Type B pancreatic cell (in vitro differentiated cells): Measurements from ENCODE around the gene FREY1. TPM values are rescaled to one million over a fixed set of nuclear protein-coding genes. Genes with fewer than 3 reads are reported as not detected.

Experiments used
- DNase-seq: peaks from one replicate; pipeline ENCODE4 v3.0.0; 2021; ENCODE audit warnings: mixed read lengths; ENCODE audit not compliant: unreplicated experiment; ENCODE audit errors: extremely low spot score
- H3K27ac Mint-ChIP-seq: 2 replicates; pipeline ENCODE4 v1.8.0; 2021; ENCODE audit warnings: mild to moderate bottlenecking, mixed read lengths
- H3K27me3 Mint-ChIP-seq: 2 replicates; pipeline ENCODE4 v1.8.0; 2021; ENCODE audit warnings: mixed read lengths
- H3K36me3 Mint-ChIP-seq: 2 replicates; pipeline ENCODE4 v1.8.0; 2021; ENCODE audit warnings: mixed read lengths
- H3K4me1 Mint-ChIP-seq: one replicate; pipeline ENCODE4 v1.8.0; 2021; ENCODE audit warnings: mixed read lengths; ENCODE audit not compliant: unreplicated experiment
- H3K4me3 Mint-ChIP-seq: 2 replicates; pipeline ENCODE4 v1.8.0; 2021; ENCODE audit warnings: mild to moderate bottlenecking, mixed read lengths
- H3K9me3 Mint-ChIP-seq: 2 replicates; pipeline ENCODE4 v1.8.0; 2021; ENCODE audit warnings: mixed read lengths
- total RNA-seq: library from RNA; stranded (reverse); gene quantifications from 2 replicates; pipeline ENCODE4 v1.2.1, GENCODE V29; 2021; ENCODE audit warnings: low replicate concordance
- TF ChIP-seq, protein P1 (sequence below): fragments of 200-600 bp; sonication (generic); conservative IDR thresholded peaks from 2 replicates; pipeline ENCODE4 v1.5.0; 2021; ENCODE audit warnings: antibody characterized with exemption, mild to moderate bottlenecking

FREY1 gene
- total RNA-seq, 1 donor from 2014 or later = 1.4 TPM

DNA sequence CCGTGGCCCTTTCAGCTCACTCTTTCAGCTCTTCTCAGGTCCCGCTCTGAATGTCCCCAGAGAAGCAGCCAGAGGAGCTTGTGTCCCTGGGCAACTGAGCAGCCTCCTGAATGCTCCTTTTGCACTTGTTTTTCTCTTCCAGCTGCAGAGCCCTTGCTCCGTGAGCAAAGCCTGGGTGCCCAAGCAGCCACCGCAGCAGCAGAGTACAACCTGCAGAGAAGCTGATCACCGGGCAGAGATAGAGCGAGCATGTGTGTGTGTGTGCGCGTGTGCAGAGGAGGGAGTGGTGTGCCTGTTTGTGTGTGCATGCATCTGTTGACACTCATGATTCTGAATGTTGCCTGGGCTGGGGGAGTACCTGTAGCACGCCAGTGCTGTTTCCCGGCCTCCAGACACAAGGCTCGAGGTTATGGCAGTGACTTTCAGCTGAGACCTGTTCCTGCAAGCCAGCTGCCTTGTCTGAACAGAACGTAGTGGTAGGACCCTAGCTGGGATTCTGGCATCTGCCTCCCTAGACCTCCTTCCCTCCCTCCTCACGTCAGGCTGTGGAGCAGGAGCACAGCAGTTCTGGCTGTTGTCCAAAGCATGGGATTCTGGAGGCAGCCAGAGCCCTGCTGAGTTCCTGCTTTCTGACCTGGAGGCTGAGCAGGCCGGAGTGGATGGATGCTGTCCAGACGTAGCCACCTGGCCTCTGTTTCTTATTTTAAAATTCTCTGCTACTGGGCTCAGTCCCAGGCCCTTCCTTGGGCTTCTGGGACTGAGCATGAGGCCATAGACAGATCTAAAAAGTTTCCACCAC, 26.1 kb downstream of the FREY1 start:
- Mint-ChIP-seq H3K36me3 (peaks cover 9% of the 10 kb centered on the region), H3K27ac (no peak overlapping the region), H3K27me3 (peaks cover 8% of the 10 kb centered on the region)

DNA sequence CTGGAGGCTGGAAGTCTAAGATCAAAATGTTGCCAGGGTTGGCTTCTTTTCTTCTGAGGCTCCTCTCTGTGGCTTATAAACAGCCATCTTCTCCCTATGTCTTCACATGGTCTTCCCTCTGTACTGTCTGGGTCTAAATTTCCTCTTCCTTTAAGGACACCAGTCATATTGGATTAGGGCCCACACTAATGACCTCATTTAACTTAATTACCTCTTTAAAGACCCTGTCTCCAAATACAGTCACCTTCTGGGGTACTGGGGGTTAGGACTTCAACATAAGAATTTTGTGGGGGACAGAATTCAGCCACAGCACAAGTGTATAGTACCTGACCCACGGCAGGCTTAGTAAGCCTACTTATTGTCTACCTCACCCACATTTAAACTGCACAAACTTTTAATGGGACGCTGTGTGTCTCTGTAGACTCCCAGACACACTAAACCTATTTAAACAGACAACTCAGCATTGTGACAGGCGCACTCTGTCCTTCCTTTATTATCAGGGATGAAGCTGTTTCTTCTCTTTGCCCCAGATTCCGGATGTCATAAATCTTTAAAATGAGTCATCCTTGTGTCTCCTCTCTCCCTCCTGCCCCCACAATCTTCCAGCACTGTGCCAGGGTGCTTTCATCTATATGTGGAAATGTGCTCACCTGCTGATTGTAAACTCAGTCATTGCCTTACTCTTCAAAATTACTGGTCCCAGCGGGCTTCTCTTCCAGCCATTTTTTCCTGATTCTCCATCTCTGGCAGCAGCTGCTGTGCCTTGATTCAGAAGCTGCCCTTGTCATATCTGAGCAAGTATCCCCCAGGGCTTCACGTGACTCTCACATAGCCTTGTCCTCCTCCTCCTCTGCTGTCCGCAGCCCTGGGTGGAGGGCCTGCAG, 27.0 kb downstream of the FREY1 start:
- Mint-ChIP-seq H3K27me3 (peaks cover 6% of the 10 kb centered on the region), H3K9me3 (no peaks in the 10 kb centered on the region), H3K36me3 (peaks cover 14% of the 10 kb centered on the region), H3K27ac (no peak overlapping the region), H3K4me3 (no peak overlapping the region), H3K4me1 (peaks cover under 1% of the 10 kb centered on the region)
- TF ChIP-seq, protein P1, sequence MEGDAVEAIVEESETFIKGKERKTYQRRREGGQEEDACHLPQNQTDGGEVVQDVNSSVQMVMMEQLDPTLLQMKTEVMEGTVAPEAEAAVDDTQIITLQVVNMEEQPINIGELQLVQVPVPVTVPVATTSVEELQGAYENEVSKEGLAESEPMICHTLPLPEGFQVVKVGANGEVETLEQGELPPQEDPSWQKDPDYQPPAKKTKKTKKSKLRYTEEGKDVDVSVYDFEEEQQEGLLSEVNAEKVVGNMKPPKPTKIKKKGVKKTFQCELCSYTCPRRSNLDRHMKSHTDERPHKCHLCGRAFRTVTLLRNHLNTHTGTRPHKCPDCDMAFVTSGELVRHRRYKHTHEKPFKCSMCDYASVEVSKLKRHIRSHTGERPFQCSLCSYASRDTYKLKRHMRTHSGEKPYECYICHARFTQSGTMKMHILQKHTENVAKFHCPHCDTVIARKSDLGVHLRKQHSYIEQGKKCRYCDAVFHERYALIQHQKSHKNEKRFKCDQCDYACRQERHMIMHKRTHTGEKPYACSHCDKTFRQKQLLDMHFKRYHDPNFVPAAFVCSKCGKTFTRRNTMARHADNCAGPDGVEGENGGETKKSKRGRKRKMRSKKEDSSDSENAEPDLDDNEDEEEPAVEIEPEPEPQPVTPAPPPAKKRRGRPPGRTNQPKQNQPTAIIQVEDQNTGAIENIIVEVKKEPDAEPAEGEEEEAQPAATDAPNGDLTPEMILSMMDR = no peak
- no peak for DNase-seq

More for the DNA sequence above, 26.1 kb downstream of the FREY1 start:
- Mint-ChIP-seq H3K4me1 (peaks cover 3% of the 10 kb centered on the region), H3K4me3 (no peak overlapping the region), H3K9me3 (no peaks in the 10 kb centered on the region)
- TF ChIP-seq, protein P1 = no peak
- DNase-seq = no peak

DNA sequence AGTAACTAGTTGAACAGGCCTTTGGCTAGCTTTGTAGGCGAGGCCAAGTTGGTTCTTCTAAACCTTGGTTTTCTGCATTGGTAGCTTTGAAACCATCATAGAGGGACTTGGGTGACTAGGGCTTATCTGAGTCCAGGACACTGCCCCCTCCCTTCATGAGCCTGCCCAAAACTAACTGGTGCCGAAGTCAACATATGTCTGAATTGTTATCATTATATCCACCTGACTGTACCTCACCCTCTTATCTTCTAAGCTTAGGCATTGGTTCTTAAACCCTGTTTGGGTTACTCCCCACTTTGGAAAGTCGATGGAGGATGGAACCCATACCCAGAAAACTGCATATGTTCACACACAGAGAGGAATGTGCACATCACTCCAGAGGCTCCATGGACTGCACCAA, 29.2 kb downstream of the FREY1 start:
- no peaks in the 10 kb centered on the region for H3K4me1 Mint-ChIP-seq
- no peaks in the 10 kb centered on the region for H3K9me3 Mint-ChIP-seq
- no peak overlapping the region for H3K27ac Mint-ChIP-seq
- H3K36me3 Mint-ChIP-seq = peaks cover 16% of the 10 kb centered on the region
- TF ChIP-seq, protein P1 = no peak
- H3K27me3 Mint-ChIP-seq = no peaks in the 10 kb centered on the region
- no peak overlapping the region for H3K4me3 Mint-ChIP-seq
- no peak for DNase-seq

DNA sequence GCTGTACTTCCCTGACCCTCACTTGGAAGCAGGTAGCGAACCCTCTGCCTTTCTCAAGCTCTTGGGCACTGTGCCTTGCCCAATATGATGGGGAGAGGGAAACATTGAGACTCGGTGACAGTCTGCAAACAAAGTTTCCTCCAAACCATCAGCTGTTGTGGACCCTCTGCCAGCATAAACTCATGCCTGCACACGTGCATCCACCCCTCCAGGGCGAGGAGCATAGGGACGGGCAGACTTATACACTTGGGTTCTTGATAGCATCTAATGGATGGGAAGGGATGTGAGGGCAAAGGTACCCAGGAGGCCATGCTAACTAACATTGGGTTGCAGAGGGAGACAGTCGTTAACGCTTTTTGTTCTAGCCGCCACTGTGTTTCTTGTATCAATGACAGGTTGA, 29.9 kb downstream of the FREY1 start:
- Mint-ChIP-seq H3K27ac (no peak overlapping the region), H3K4me3 (no peak overlapping the region), H3K4me1 (no peaks in the 10 kb centered on the region), H3K9me3 (no peaks in the 10 kb centered on the region), H3K36me3 (peaks cover 14% of the 10 kb centered on the region), H3K27me3 (no peaks in the 10 kb centered on the region)
- TF ChIP-seq, protein P1 = no peak
- DNase-seq = no peak

DNA sequence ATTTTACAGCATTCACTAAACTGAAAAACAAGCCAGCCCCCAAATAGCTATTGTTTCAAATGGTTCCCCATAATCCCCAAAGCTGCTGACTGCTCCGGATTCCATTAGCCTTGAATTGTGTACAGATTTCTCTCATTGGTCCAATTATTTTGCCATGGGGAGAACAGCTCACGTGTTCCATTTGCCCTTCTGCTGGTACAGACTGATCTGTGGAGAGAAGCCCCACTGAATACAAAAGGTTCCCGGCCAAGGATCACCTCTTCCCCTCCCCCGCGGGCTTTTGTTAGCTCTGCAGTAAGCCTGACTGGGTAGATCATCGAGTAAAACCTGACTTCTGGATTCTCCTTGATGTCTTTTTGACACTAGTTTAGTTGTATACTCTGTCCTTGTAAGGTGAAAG, 30.7 kb downstream of the FREY1 start:
- Mint-ChIP-seq H3K27ac (no peak overlapping the region), H3K4me3 (no peak overlapping the region), H3K36me3 (peaks cover 13% of the 10 kb centered on the region), H3K4me1 (no peaks in the 10 kb centered on the region), H3K27me3 (no peaks in the 10 kb centered on the region), H3K9me3 (no peaks in the 10 kb centered on the region)
- TF ChIP-seq, protein P1 = no peak
- no peak for DNase-seq
